Smooth muscle cell of the brain vasculature (primary cell): ENCODE data around the gene WDR1.

Experiments
- DNase-seq: peaks from one replicate; pipeline ENCODE4 v3.0.0-alpha.2; 2012; ENCODE audit warnings: low read depth, low spot score

The WDR1 gene

DNA sequence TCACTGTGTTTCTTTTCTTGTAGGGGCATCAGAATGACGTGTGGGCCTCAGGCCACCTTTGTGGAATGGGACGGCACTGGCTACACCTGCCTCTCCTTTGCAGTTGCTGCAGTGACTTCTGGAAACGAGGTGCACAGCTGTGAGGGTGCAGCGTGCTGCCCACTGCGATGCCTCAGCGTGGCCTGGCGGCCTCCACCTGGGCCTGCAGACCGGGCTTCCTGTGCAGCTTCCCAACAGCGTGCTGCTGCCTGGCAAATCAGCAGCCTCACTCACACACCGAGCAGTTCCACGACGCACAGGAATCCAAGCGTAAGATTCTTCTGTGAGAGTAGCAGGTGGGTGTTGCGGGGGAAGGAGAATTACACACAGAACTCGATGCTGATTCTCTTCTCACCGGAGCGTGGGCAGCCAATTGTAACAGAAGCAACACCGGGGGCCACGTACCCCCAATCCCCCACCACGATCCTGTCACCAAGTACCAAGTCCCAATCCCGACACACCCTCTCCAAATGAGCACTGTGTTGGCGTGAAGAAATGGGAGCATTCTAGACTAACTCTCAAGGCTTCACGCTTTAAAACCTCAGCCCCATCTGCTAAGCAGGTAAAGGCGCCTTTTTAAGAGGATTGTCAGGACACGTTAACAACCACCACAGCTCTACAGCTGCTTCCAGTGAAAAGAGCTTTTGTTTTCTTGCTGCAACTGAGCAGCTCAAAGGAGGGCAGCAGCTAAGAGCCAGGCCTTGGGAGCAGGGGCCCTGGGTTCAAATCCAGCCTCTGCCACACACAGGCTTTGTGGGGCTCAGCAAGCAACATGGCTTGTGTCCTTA lies 16.9 kb downstream of the WDR1 start:
- DNase-seq: no peak

DNA sequence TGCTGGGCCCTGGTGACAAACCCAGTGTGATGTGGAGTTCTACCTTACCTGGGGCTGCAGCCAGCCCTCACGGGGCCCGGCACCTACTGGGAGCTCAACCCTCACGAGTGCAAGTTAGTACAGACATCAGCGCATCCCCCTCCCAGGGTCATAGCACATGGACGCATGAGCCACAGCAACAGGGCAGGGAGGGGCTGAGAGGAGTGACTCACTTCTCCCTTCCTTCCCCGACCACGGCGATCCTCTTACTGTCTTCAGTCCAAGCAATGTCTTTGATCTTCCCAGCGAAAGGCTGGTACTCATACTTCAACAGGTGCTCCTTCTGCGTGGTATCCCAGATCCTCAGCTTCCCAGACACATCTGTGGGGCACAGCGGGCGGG lies 17.8 kb downstream of the WDR1 start:
- DNase-seq: no peak

DNA sequence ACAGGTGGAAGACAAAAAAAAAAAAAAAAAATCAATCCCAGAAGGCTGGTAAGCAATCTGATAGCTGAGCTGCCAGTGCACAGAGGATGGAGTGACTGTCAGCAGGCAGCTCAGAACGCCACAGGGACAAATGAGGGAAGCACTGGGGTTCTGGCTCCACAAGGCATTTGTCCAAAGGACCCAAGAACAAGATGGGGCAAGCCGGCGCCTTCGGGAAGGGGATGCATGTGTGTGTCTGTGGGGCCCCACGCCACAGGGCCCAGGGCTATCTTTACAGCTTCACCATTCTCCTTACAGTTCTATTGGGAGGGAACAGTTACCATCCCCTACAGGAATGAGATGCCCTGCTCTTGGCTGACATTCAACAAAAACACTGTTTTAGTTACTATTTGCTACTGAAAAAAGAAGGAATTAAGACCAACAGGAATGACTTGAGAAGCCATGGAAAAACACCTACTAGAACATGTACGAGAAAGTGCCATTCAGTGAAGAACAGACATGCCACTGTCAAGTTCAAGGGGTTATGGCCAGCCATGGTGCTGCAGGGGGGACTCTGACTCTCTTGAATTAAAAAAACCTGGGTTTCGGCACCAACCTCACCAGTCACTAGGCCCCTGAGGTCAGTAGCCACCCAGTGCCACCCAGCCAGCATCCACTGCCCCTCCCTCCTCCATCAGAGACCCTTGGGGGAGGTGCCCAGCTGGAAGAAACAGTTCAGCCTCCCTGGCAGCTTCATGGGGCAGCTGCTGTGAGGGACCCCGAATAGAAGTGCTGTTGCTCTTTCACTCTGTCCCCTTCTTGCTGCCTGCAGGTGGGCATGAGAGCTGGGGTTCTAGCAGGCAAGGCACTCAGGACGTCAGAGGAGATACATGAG lies 18.5 kb downstream of the WDR1 start:
- no peak for DNase-seq

DNA sequence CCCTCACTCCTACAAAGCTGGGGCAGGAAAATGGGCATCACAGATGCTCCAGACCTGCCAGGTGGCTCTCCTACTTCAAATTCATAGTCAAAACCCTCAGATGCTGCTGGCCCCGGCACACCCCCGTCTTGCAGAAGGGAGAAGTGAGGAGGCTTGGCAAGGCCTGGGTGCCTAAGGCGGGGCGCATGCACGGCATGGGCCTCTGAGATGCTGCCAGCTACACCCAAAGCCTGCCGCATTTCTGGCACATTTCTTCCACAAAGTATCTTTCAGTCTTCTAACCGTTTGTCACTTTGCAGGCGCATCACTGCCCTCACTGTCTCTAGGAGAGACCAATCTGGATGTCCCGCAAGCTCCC lies 19.6 kb downstream of the WDR1 start:
- no peak for DNase-seq

DNA sequence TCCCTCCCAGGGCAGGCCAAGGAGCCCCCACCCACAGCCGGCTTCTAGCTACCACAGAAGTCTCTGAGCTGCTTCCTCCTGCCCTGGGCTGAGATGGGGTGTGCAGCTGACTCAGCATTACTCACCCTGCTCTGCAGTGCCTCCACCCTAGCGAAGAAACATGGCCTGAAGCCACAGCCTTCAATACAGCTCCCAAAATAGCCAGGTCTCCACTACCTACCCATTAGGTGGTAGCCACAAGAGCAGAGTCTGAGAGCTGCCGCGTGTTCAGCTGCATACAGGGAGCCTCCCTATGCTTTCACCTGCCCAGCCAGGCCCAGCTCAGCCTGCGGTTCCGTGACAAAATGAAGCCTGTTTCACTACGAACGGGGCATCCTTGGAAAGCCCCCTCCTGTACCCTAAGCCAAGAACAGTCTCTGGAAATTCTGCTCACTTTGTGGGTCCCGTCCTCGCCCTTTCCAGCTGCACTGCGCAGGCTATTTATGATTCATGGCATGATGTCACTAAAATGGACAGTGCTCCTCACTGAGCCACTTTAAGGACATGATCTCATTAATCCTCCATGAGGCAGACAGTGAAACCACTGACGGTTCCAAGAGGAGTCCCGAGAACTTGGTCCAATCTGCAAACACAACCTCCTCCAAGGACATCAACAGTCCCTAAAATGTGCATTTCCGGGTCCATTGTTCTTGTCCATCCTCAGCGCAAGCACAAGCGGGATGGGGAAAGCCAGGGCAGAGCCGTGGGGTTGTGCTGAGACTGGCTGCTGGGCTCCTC lies 20.2 kb downstream of the WDR1 start:
- DNase-seq: peak; percentile 77

DNA sequence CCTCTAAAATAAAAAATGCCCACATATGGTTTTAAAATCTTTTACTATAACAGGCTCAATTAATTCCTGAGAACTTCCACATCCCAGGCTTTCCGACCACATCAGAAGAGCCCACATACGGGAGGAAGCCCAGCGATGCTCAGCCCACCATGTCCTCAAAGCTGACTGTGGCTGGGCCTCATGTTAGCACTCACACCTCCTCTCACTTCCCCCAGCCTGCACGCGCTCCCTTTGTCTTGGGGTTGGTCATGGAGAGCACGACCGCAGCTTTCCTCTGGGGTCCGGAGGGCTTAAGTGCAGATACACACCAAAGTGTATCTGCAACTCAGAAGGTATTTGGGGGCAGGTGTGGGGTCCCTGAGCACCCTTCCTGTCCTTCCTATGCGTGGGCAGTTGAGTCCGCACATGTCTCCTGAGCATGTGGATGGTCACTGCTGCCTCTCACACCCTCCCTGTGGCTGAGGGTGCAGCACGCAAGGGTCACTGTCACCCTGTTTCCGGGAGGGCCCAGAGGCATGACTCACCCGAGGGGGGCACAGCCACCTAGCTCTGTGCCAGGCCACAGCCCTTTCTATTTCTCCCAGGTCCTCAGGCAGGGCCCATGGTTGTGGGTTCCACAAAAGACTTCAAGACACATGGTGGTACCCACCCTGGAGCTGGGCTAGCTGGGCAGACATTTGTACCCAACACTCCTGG lies 21.2 kb downstream of the WDR1 start:
- DNase-seq: no peak

DNA sequence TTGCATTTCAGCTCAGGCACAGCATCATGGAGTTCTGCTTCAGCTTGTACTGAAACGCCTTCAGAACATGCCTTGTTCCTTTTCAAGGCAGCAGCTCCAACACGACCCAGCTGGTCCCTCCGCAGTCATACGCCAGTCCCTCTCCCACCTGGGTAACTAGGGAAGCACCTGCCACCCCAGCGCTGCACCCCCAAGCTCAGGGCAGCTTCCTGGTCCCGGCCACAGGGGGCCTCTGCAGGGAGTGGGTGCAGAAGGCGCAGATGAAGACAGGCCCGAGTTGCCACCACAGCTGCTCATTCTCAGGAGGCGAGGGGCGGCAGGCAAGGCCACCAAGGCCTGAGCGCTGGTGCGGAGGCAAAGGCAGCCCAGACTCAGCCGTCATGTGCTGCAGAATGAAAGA lies 21.8 kb downstream of the WDR1 start:
- no peak for DNase-seq

DNA sequence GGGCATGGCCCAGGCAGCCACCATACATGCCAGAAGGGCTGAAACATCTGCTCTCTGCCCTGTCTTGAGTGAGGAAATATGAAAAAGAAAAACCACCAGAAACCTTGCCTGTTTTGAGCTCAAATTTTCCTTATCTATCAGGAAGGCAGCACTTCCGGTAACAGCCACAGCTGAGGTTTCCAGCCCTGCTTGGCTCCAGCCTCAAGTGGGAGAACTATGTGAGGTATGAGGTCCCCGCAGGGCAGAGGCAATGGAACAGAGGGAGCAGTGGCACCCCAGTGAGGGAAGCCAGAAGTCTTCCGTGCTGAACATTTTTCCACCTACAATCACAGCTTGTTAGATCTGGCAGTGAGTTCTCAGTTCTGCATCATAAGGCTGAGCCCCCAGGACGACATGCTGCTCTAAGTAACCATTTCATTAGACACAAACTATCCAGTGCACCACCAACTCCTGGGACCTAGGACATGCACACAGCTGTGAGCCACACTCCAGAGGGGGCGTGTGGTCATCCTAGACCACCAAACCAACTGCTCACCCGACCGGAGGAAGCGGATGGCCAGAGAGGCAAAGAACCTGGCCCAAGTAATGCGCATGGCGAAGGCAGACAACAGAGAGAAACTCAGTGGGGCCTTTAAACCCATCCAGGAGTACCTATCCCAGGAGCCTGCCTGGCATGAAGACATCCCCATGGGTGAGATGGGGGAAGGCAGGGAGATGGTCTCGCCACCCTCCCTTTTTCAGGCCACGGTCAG lies 22.6 kb downstream of the WDR1 start:
- peak; percentile 93 for DNase-seq

DNA sequence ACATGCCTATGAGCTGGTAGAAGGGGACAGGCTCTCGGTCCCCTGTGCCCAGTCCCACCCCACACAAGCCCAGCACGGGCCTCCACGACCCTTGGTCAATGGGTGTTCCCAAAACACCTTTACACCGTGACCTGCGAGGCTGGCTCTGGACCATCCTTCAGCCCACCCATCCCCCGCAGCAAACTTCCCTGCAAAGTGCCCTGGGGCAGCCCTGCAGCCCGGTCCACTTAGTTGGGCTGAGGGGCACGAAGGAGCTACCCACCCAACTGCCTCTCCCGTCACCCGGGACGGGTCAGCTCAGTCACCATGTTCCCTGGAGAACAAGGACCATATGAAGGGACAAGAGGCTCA lies 23.4 kb downstream of the WDR1 start:
- no peak for DNase-seq

DNA sequence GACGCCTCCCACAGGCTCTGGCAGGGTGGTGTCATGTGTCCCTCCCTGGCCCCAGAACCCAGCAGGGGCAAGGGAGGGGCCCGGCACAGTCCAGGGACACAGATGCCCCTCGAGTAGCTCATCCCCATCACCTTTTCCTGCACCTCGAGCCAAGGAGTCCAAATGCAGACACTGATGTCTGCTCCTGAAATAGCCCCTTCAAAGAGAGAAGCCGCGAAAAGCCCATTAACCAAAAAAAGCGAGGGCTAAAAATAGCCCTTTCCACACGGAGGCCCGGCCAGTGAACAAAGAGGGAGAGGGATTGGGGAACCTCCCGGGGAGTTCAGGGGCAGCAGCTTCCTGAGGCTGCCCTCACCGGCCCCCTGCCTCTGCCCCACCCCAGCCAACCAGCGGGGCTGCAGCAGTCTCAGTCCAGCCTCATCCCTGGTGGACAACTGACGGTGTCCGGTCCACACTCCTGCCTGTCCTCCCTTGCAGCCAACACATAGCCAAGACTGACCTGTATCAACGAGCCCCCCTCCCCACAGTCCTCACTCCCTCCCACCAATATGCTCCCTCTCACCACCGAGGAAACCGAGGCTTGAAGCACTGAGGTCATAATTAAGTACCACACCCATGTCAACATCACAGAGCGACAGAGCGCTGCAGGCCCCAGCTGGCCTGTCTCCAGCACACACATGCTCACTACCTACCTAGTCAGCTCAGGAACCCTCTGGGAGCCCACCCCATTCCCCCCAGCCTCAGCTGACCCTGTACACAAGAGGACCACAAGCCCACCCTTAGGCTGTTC lies 23.9 kb downstream of the WDR1 start:
- DNase-seq: no peak

DNA sequence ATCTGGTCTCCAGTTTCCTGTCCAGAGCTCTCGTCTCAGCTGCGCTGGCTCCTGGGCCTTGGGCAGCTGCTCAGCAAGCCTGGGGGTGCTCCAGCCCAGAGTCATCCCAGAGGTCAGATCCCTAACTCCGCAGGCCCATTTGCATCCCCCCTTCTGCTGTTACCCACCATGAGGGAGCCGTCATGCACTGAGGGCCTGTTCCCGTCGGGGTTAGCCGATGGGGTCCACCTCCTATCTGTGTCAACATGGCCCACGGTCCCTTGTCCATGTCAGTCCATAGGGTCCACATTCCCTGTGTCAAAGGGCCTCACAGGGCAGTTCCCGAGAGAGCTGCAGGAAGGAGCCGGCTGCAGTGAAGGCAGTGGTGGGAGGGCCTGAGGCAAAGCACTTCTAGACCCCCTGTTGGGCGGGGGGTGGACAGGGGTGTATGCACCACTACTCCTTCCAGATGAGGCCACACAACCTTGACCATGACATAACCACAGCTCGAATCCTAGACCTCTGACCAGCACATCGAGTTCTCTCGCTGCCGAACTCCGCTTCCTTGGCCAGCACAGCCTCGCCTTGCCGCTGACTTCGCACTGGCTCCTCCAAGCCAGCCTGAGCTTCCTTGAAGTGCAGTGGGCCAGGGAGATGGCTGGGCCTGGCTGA lies 24.9 kb downstream of the WDR1 start:
- no peak for DNase-seq

DNA sequence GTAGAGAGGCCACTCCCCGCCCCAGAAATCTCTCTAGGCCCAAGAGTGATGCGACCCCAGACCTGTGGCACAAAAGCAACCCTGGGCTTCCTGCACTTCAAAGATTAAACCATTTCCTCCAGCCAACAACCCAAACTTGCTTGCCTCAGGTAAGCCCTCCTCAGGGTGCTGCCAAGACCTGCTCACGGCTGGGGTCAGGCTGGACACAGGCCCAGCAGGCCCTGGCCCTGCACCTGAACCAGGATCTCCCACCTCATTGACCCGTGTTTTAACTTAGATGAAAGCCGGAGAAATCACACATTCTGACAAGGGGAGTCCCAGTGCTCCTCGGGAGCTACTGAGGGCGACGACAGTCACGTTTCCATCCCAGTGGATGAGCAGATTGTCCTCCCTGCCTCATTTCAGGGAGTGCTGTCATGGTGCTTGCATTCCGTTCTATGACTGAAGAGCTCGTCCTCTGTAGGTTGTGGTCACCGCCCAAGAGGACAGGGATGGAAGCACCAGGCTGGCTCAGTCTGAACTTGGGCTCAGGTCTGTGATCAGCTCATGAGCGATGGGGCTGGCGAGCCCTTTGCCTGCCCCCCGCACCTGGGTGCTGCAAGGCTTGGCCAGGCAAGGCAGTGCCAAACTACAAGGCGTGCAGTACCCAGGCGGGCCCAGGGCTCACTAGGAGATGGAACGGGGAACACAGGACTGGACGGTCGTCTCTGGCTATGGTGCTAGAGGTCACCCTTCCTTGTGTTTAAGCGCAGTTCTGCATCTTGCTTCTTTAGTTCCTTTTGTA lies 25.9 kb downstream of the WDR1 start:
- no peak for DNase-seq

DNA sequence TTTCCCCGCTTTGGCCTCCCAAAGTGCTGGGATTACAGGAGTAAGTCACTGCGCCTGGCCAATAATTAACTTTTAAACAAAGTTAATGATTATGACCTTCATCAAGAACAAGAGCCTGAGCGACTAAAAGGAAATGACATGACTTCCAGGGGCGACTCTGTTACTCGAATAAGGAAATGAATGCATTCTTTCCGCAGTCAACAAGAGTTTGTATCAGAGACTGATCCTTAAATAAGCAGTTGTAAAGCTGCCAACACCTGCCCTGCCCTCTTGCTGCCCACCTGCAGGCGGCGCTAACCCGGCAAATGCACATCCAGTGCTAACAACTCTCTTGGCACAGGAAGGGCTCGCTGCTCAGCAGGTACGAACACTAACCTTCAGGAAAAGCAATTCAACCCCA lies 27.3 kb downstream of the WDR1 start:
- no peak for DNase-seq

DNA sequence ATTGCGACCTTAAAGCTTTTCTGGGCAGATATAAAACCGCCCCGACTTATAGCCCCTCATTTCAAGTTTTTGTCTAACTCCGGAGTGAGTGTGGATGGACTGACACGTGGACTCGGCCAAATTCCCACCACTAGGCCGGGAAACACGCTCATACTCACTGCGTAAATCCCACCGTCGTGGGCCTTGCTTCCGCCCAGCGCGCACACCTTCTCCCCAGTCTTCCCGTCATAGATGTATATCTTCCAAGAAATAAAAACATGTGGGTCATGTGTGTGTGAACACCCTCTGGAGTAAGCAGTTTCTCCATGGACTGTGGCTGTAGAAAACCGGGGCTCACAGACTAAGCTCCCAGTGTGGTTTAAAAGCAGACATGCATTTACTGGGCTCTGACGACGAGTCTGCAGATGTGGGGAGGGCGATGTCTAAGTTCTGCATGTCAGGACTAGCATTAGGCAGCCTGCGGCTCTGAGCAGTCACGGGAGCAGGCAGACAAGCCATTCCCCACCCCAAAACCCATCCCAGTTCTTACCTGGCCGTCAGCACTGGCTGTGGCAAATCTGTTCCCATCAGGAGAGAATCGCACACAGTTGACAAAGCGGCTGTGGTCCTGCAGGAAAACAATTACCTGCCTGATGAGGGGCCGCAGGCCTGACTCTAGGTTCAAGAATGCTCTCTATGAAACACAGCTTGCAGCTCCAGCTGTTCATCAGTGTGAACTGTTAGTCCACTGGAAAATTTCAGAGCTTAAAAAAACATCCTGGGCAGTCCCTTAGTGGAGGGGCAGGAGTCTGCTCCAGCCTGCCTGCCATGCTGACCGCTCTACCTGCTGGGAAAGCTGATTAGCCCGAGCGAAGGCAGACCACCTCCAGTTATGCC lies 28.2 kb downstream of the WDR1 start:
- DNase-seq: no peak

DNA sequence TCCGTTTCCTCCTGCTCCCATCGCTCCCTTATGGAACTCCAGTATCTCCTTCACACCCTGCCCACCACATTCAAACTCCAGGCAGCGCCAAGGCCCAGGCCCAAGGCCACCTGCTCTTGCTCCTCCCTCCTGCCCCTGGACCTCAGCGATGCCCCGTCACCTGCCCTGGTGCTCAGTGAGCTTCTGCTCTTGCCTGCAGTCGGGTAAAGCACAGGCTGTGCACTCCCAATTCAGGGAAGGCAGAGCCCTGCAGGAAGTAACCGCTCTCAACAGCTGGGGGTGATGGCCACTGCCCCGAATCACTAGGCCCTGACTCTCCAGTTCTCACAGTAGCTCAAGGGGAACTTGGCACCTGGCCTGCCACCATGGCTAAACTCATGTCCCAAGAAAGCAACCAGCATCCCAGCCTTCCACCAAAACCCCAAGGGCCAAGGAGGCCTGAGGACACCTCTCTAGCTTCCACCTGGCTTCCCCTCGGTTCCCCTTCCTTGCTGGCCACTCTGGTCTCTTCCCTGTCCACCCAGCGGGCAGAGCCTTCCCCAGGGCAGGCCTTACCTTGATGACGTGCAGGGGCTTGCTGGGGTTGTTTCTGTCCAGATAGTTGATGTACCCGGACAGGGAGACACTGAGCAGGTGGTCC lies 29.3 kb downstream of the WDR1 start:
- no peak for DNase-seq

DNA sequence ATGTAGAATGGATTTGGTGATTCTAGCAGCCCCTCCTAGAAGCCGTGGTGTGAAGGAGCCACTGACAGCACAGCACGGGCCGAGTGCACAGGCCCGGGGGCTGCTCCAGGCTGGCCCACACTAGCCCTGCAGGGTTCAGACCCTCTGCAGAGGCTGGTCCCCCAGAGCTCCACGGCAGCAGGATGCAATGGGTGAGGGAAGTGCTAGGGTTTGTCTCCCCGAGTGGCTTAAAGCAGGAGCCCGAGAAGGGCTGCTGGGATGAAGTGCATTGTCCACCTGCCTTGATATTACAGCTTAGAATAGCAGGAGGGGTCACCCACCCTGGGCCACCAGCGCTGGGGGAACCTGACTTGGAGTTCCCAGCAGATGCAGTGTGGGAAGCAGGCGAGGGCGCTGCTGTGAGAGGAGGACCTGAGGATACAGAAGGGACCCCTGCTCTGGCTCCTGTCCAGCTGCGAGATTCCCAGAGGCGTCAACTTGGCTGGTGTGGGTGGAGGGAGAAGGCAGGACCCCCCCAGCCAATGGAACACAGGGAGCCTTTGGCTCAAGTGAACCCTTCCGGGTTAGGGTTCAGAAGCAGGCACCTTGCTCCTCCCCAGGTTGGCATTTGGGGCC lies 30.0 kb downstream of the WDR1 start:
- no peak for DNase-seq
